Neuron (in vitro differentiated cells): Measurements from ENCODE around the gene DOCK11.
"Not testable (repeated sequence)": the region's sequence is repeated elsewhere in the genome, so short reads cannot be mapped to it uniquely, and the experiment has no call there.

Experiments
- H2AFZ ChIP-seq: one replicate; pipeline ENCODE4 v1.6.1; 2013; ENCODE audit warnings: low read depth, mild to moderate bottlenecking, inconsistent platforms, low read length, moderate library complexity
- H3K27me3 ChIP-seq: one replicate; pipeline ENCODE4 v1.6.1; 2013; ENCODE audit warnings: low read length; ENCODE audit not compliant: insufficient read depth
- H3K36me3 ChIP-seq: one replicate; pipeline ENCODE4 v1.6.1; 2013; ENCODE audit warnings: low read length; ENCODE audit not compliant: insufficient read depth
- H3K4me1 ChIP-seq: one replicate; pipeline ENCODE4 v1.6.1; 2013; ENCODE audit warnings: low read length; ENCODE audit not compliant: insufficient read depth
- H3K4me3 ChIP-seq: 2 replicates; pipeline ENCODE4 v1.5.1; 2013; ENCODE audit warnings: mild to moderate bottlenecking, low read length, moderate library complexity
- H3K9me3 ChIP-seq: one replicate; pipeline ENCODE4 v1.6.1; 2013; ENCODE audit warnings: low read length

DOCK11 gene

GRCh38 chrX:118688935-118689334 lies 193.3 kb downstream of the DOCK11 start:
- Histone ChIP-seq H2AFZ (no peak overlapping the region), H3K36me3 (peaks cover 2% of the 10 kb centered on the region), H3K27me3 (no peaks in the 10 kb centered on the region), H3K9me3 (no peaks in the 10 kb centered on the region), H3K4me3 (no peak overlapping the region), H3K4me1 (no peaks in the 10 kb centered on the region)

GRCh38 chrX:118693843-118694242 lies 198.2 kb downstream of the DOCK11 start:
- H3K4me3 ChIP-seq: no peak overlapping the region
- no peaks in the 10 kb centered on the region for H3K36me3 ChIP-seq
- no peaks in the 10 kb centered on the region for H3K4me1 ChIP-seq
- H3K9me3 ChIP-seq: no peaks in the 10 kb centered on the region
- no peaks in the 10 kb centered on the region for H3K27me3 ChIP-seq
- no peak overlapping the region for H2AFZ ChIP-seq

GRCh38 chrX:118694638-118695037 lies 199.0 kb downstream of the DOCK11 start:
- Histone ChIP-seq H2AFZ (no peak overlapping the region), H3K4me3 (no peak overlapping the region), H3K9me3 (no peaks in the 10 kb centered on the region), H3K27me3 (no peaks in the 10 kb centered on the region), H3K36me3 (no peaks in the 10 kb centered on the region), H3K4me1 (no peaks in the 10 kb centered on the region)

- no peak overlapping the region for H3K4me3 ChIP-seq
- no peaks in the 10 kb centered on the region for H3K36me3 ChIP-seq
- no peak overlapping the region for H2AFZ ChIP-seq
- no peaks in the 10 kb centered on the region for H3K27me3 ChIP-seq
- H3K9me3 ChIP-seq: no peaks in the 10 kb centered on the region
- no peaks in the 10 kb centered on the region for H3K4me1 ChIP-seq
These were observed 203.0 kb downstream of the DOCK11 start for GRCh38 chrX:118698516-118699170.

GRCh38 chrX:118702741-118703140 lies 207.1 kb downstream of the DOCK11 start:
- Histone ChIP-seq H2AFZ (no peak overlapping the region), H3K36me3 (no peaks in the 10 kb centered on the region), H3K27me3 (no peaks in the 10 kb centered on the region), H3K4me1 (no peaks in the 10 kb centered on the region), H3K9me3 (no peaks in the 10 kb centered on the region), H3K4me3 (no peak overlapping the region)

GRCh38 chrX:118706681-118707080 lies 211.1 kb downstream of the DOCK11 start:
- Histone ChIP-seq H2AFZ (no peak overlapping the region), H3K9me3 (no peaks in the 10 kb centered on the region), H3K4me3 (no peak overlapping the region), H3K36me3 (no peaks in the 10 kb centered on the region), H3K4me1 (no peaks in the 10 kb centered on the region), H3K27me3 (no peaks in the 10 kb centered on the region)

GRCh38 chrX:118714521-118714920 lies 218.9 kb downstream of the DOCK11 start:
- no peaks in the 10 kb centered on the region for H3K9me3 ChIP-seq
- H3K36me3 ChIP-seq: no peaks in the 10 kb centered on the region
- no peak overlapping the region for H3K4me3 ChIP-seq
- no peaks in the 10 kb centered on the region for H3K27me3 ChIP-seq
- H2AFZ ChIP-seq: no peak overlapping the region
- H3K4me1 ChIP-seq: no peaks in the 10 kb centered on the region

GRCh38 chrX:118715917-118716316 lies 220.3 kb downstream of the DOCK11 start:
- not testable (repeated sequence) for H3K9me3 ChIP-seq, H3K27me3 ChIP-seq, H3K36me3 ChIP-seq, H3K4me1 ChIP-seq, H3K4me3 ChIP-seq, H2AFZ ChIP-seq

GRCh38 chrX:118716833-118717232 lies 221.2 kb downstream of the DOCK11 start:
- H2AFZ ChIP-seq, H3K9me3 ChIP-seq, H3K4me1 ChIP-seq, H3K4me3 ChIP-seq, H3K27me3 ChIP-seq, H3K36me3 ChIP-seq: not testable (repeated sequence)

GRCh38 chrX:118717678-118718391 lies 222.2 kb downstream of the DOCK11 start:
- Histone ChIP-seq H3K4me1 (no peaks in the 10 kb centered on the region), H3K36me3 (no peaks in the 10 kb centered on the region), H2AFZ (no peak overlapping the region), H3K9me3 (no peaks in the 10 kb centered on the region), H3K27me3 (no peaks in the 10 kb centered on the region), H3K4me3 (no peak overlapping the region)

GRCh38 chrX:118718737-118719136 lies 223.1 kb downstream of the DOCK11 start:
- Histone ChIP-seq H3K36me3 (no peaks in the 10 kb centered on the region), H3K9me3 (no peaks in the 10 kb centered on the region), H3K27me3 (no peaks in the 10 kb centered on the region), H3K4me1 (no peaks in the 10 kb centered on the region), H2AFZ (no peak overlapping the region), H3K4me3 (no peak overlapping the region)

- no peaks in the 10 kb centered on the region for H3K4me1 ChIP-seq
- H3K27me3 ChIP-seq: no peaks in the 10 kb centered on the region
- no peaks in the 10 kb centered on the region for H3K36me3 ChIP-seq
These were observed 224.6 kb downstream of the DOCK11 start for GRCh38 chrX:118720058-118720707.

GRCh38 chrX:118723376-118723775 lies 227.8 kb downstream of the DOCK11 start:
- H3K4me3 ChIP-seq: no peak overlapping the region
- no peak overlapping the region for H2AFZ ChIP-seq
- H3K9me3 ChIP-seq: no peaks in the 10 kb centered on the region
- H3K36me3 ChIP-seq: no peaks in the 10 kb centered on the region
- H3K27me3 ChIP-seq: no peaks in the 10 kb centered on the region
- H3K4me1 ChIP-seq: no peaks in the 10 kb centered on the region

More at GRCh38 chrX:118720058-118720707, 224.6 kb downstream of the DOCK11 start:
- Histone ChIP-seq H3K4me3 (no peak overlapping the region), H3K9me3 (no peaks in the 10 kb centered on the region), H2AFZ (no peak overlapping the region)
